Measurements from ENCODE around the gene LDAF1.
"Not testable (repeated sequence)": the region's sequence is repeated elsewhere in the genome, so short reads cannot be mapped to it uniquely, and the experiment has no call there.

The LDAF1 gene

GRCh38 chr16:21190599-21190998 is 32.1 kb downstream of the LDAF1 start:
- DNase-seq (ENCODE audit: extremely low spot score, insufficient read length, low read depth) (no peak), FAIRE-seq (no peak)

- no peak for FAIRE-seq
- no peak for DNase-seq (ENCODE audit: extremely low spot score, insufficient read length, low read depth)
These were observed 34.5 kb downstream of the LDAF1 start for GRCh38 chr16:21192991-21193390.

GRCh38 chr16:21194771-21195301 is 36.4 kb downstream of the LDAF1 start:
- FAIRE-seq (no peak), DNase-seq (ENCODE audit: extremely low spot score, insufficient read length, low read depth) (peak; percentile 22)

GRCh38 chr16:21195330-21195729 is 36.9 kb downstream of the LDAF1 start:
- FAIRE-seq; DNase-seq (ENCODE audit: extremely low spot score, insufficient read length, low read depth): not testable (repeated sequence)

- FAIRE-seq (no peak), DNase-seq (ENCODE audit: extremely low spot score, insufficient read length, low read depth) (no peak)
These were observed 38.6 kb downstream of the LDAF1 start for GRCh38 chr16:21197112-21197511.

GRCh38 chr16:21197621-21198020 is 39.1 kb downstream of the LDAF1 start:
- DNase-seq (ENCODE audit: extremely low spot score, insufficient read length, low read depth) (no peak), FAIRE-seq (no peak)

GRCh38 chr16:21199607-21200218 is 41.2 kb downstream of the LDAF1 start:
- no peak for FAIRE-seq

GRCh38 chr16:21203155-21203797 is 44.8 kb downstream of the LDAF1 start:
- no peak for FAIRE-seq
- DNase-seq (ENCODE audit: extremely low spot score, insufficient read length, low read depth) = no peak

More at GRCh38 chr16:21199607-21200218, 41.2 kb downstream of the LDAF1 start:
- no peak for DNase-seq (ENCODE audit: extremely low spot score, insufficient read length, low read depth)

GRCh38 chr16:21205303-21205702 is 46.8 kb downstream of the LDAF1 start:
- DNase-seq (ENCODE audit: extremely low spot score, insufficient read length, low read depth) (no peak), FAIRE-seq (no peak)

- DNase-seq (ENCODE audit: extremely low spot score, insufficient read length, low read depth) (no peak), FAIRE-seq (no peak)
These were observed 48.1 kb downstream of the LDAF1 start for GRCh38 chr16:21206550-21206949.

- DNase-seq (ENCODE audit: extremely low spot score, insufficient read length, low read depth) (no peak), FAIRE-seq (no peak)
These were observed 50.2 kb downstream of the LDAF1 start for GRCh38 chr16:21208446-21209230.

- no peak for DNase-seq (ENCODE audit: extremely low spot score, insufficient read length, low read depth)
- FAIRE-seq = no peak
These were observed 53.0 kb downstream of the LDAF1 start, which contains the start of gene ZP2 for GRCh38 chr16:21211486-21211885. Gene ZP2, minus strand, starts transcription at chr16:21211574. Its CDS starts 27 bp downstream, at chr16:21211547.

- no peak for DNase-seq (ENCODE audit: extremely low spot score, insufficient read length, low read depth)
- FAIRE-seq = no peak
These were observed 55.6 kb downstream of the LDAF1 start for GRCh38 chr16:21214086-21214485.

- FAIRE-seq = no peak
- no peak for DNase-seq (ENCODE audit: extremely low spot score, insufficient read length, low read depth)
These were observed 58.6 kb downstream of the LDAF1 start for GRCh38 chr16:21217121-21217520.

- DNase-seq (ENCODE audit: extremely low spot score, insufficient read length, low read depth) (no peak), FAIRE-seq (no peak)
These were observed 59.7 kb downstream of the LDAF1 start for GRCh38 chr16:21218153-21218552.

- no peak for FAIRE-seq
- no peak for DNase-seq (ENCODE audit: extremely low spot score, insufficient read length, low read depth)
These were observed 61.1 kb downstream of the LDAF1 start for GRCh38 chr16:21219551-21219950.

GRCh38 chr16:21222495-21223337 is 64.2 kb downstream of the LDAF1 start:
- DNase-seq (ENCODE audit: extremely low spot score, insufficient read length, low read depth) (no peak), FAIRE-seq (no peak)

GRCh38 chr16:21223787-21224186 is 65.3 kb downstream of the LDAF1 start:
- FAIRE-seq = no peak
- no peak for DNase-seq (ENCODE audit: extremely low spot score, insufficient read length, low read depth)

GRCh38 chr16:21224800-21225199 is 66.3 kb downstream of the LDAF1 start:
- no peak for DNase-seq (ENCODE audit: extremely low spot score, insufficient read length, low read depth)
- no peak for FAIRE-seq

GRCh38 chr16:21226749-21227148 is 68.3 kb downstream of the LDAF1 start:
- FAIRE-seq (no peak), DNase-seq (ENCODE audit: extremely low spot score, insufficient read length, low read depth) (no peak)
